Measurements from ENCODE around the gene EIF1AD. TPM values are rescaled to one million over a fixed set of nuclear protein-coding genes. Genes with fewer than 3 reads are reported as not detected.
A peak's percentile ranks its signal among the peaks of the same experiment; 100 is the strongest.
"Not testable (repeated sequence)": the region's sequence is repeated elsewhere in the genome, so short reads cannot be mapped to it uniquely, and the experiment has no call there.

Gene EIF1AD
- total RNA-seq, 1 donor from 2014 or later, result 21.7 TPM

GRCh38 chr11:65968600-65969482 lies 33.1 kb downstream of the EIF1AD start:
- no peak for DNase-seq (ENCODE audit: low read depth in 2 of 2)

GRCh38 chr11:65967329-65967934 lies 34.5 kb downstream of the EIF1AD start:
- DNase-seq (ENCODE audit: low read depth in 2 of 2), result no peak

- DNase-seq (ENCODE audit: low read depth in 2 of 2), result no peak
Measured at GRCh38 chr11:65965986-65966762, 35.8 kb downstream of the EIF1AD start.

- no peak for DNase-seq (ENCODE audit: low read depth in 2 of 2)
Measured at GRCh38 chr11:65964906-65965305, 37.1 kb downstream of the EIF1AD start.

- DNase-seq (ENCODE audit: low read depth in 2 of 2), result no peak
Measured at GRCh38 chr11:65962141-65962564, 39.8 kb downstream of the EIF1AD start.

- peak; percentile 96 to 99 for DNase-seq (ENCODE audit: low read depth in 2 of 2)
Measured at GRCh38 chr11:65961267-65962140, 40.5 kb downstream of the EIF1AD start, which contains the start of gene SART1. TSS of gene SART1 (plus strand) at chr11:65961734. CDS start at chr11:65961781, 47 bp downstream.

GRCh38 chr11:65960824-65961266 lies 41.1 kb downstream of the EIF1AD start:
- no peak for DNase-seq (ENCODE audit: low read depth in 2 of 2)

- no peak for DNase-seq (ENCODE audit: low read depth in 2 of 2)
Measured at GRCh38 chr11:65958774-65959420, 43.1 kb downstream of the EIF1AD start.

- DNase-seq (ENCODE audit: low read depth in 2 of 2), result no peak
Measured at GRCh38 chr11:65958291-65958690, 43.7 kb downstream of the EIF1AD start.

- DNase-seq (ENCODE audit: low read depth in 2 of 2), result no peak
Measured at GRCh38 chr11:65954771-65955170, 47.2 kb downstream of the EIF1AD start.

- DNase-seq (ENCODE audit: low read depth in 2 of 2), result no peak
Measured at GRCh38 chr11:65953471-65953870, 48.5 kb downstream of the EIF1AD start.

- DNase-seq (ENCODE audit: low read depth in 2 of 2), result no peak
Measured at GRCh38 chr11:65952052-65952521, 49.9 kb downstream of the EIF1AD start.

GRCh38 chr11:65951641-65952040 lies 50.3 kb downstream of the EIF1AD start:
- DNase-seq (ENCODE audit: low read depth in 2 of 2), result not testable (repeated sequence)

GRCh38 chr11:65950711-65951110 lies 51.2 kb downstream of the EIF1AD start:
- not testable (repeated sequence) for DNase-seq (ENCODE audit: low read depth in 2 of 2)

GRCh38 chr11:65947603-65948125 lies 54.3 kb downstream of the EIF1AD start:
- DNase-seq (ENCODE audit: low read depth in 2 of 2), result no peak

- DNase-seq (ENCODE audit: low read depth in 2 of 2), result no peak
Measured at GRCh38 chr11:65947133-65947532, 54.8 kb downstream of the EIF1AD start.

GRCh38 chr11:65946655-65947054 lies 55.3 kb downstream of the EIF1AD start:
- DNase-seq (ENCODE audit: low read depth in 2 of 2), result no peak
